ENCODE results near the gene EML2.
A peak's percentile ranks its signal among the peaks of the same experiment; 100 is the strongest.

EML2 gene

DNA sequence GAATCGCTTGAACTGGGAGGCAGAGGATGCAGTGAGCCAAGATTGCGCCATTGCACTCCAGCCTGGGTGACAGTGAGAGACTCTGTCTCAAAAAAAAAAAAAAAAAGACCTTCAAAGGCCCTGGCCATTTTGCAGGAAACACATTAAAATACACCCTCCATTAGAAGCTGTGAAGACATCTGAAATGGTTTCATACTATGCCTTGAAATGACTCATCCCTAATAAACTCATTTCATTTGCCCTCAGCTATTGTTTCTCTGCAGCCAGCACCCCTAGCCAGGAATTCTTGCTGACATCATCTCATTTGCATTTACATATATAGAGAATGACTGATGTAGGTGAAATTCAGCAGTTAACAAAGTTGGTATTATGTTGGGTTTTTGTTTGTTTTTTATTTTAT is 8.7 kb downstream of the EML2 start (continued):
- TF ChIP-seq, protein P1, sequence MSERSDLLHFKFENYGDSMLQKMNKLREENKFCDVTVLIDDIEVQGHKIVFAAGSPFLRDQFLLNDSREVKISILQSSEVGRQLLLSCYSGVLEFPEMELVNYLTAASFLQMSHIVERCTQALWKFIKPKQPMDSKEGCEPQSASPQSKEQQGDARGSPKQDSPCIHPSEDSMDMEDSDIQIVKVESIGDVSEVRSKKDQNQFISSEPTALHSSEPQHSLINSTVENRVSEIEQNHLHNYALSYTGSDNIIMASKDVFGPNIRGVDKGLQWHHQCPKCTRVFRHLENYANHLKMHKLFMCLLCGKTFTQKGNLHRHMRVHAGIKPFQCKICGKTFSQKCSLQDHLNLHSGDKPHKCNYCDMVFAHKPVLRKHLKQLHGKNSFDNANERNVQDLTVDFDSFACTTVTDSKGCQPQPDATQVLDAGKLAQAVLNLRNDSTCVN (tag by site-specific recombination; optimal IDR thresholded peaks at IDR 0.05), result no peak
- TF ChIP-seq KLF1 (tag by site-specific recombination; IDR thresholded peaks at IDR 0.05), result no peak; the same call in 1 of the 2 replicates
- TF ChIP-seq, protein P2, sequence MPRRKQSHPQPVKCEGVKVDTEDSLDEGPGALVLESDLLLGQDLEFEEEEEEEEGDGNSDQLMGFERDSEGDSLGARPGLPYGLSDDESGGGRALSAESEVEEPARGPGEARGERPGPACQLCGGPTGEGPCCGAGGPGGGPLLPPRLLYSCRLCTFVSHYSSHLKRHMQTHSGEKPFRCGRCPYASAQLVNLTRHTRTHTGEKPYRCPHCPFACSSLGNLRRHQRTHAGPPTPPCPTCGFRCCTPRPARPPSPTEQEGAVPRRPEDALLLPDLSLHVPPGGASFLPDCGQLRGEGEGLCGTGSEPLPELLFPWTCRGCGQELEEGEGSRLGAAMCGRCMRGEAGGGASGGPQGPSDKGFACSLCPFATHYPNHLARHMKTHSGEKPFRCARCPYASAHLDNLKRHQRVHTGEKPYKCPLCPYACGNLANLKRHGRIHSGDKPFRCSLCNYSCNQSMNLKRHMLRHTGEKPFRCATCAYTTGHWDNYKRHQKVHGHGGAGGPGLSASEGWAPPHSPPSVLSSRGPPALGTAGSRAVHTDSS (tag by site-specific recombination; IDR thresholded peaks at IDR 0.05), result no peak
- TF ChIP-seq, protein P3, sequence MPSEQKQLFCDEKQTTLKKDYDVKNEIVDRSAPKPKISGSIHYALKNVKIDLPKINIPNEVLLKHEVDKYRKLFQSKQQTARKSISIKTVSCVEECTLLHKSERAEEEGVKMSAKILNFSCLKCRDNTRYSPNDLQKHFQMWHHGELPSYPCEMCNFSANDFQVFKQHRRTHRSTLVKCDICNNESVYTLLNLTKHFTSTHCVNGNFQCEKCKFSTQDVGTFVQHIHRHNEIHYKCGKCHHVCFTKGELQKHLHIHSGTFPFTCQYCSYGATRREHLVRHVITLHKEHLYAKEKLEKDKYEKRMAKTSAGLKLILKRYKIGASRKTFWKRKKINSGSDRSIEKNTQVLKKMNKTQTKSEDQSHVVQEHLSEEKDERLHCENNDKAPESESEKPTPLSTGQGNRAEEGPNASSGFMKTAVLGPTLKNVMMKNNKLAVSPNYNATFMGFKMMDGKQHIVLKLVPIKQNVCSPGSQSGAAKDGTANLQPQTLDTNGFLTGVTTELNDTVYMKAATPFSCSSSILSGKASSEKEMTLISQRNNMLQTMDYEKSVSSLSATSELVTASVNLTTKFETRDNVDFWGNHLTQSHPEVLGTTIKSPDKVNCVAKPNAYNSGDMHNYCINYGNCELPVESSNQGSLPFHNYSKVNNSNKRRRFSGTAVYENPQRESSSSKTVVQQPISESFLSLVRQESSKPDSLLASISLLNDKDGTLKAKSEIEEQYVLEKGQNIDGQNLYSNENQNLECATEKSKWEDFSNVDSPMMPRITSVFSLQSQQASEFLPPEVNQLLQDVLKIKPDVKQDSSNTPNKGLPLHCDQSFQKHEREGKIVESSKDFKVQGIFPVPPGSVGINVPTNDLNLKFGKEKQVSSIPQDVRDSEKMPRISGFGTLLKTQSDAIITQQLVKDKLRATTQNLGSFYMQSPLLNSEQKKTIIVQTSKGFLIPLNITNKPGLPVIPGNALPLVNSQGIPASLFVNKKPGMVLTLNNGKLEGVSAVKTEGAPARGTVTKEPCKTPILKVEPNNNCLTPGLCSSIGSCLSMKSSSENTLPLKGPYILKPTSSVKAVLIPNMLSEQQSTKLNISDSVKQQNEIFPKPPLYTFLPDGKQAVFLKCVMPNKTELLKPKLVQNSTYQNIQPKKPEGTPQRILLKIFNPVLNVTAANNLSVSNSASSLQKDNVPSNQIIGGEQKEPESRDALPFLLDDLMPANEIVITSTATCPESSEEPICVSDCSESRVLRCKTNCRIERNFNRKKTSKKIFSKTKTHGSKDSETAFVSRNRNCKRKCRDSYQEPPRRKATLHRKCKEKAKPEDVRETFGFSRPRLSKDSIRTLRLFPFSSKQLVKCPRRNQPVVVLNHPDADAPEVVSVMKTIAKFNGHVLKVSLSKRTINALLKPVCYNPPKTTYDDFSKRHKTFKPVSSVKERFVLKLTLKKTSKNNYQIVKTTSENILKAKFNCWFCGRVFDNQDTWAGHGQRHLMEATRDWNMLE (tag by site-specific recombination; conservative IDR thresholded peaks at IDR 0.05; ENCODE audit: low read depth), result no peak
- peak; percentile 87 for TF ChIP-seq ZNF366 (tag by site-specific recombination; conservative IDR thresholded peaks at IDR 0.05)
- TF ChIP-seq, protein P4, sequence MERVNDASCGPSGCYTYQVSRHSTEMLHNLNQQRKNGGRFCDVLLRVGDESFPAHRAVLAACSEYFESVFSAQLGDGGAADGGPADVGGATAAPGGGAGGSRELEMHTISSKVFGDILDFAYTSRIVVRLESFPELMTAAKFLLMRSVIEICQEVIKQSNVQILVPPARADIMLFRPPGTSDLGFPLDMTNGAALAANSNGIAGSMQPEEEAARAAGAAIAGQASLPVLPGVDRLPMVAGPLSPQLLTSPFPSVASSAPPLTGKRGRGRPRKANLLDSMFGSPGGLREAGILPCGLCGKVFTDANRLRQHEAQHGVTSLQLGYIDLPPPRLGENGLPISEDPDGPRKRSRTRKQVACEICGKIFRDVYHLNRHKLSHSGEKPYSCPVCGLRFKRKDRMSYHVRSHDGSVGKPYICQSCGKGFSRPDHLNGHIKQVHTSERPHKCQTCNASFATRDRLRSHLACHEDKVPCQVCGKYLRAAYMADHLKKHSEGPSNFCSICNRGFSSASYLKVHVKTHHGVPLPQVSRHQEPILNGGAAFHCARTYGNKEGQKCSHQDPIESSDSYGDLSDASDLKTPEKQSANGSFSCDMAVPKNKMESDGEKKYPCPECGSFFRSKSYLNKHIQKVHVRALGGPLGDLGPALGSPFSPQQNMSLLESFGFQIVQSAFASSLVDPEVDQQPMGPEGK (tag by site-specific recombination; IDR thresholded peaks at IDR 0.05), result no peak
- no peak for TF ChIP-seq KLF7 (tag by site-specific recombination; IDR thresholded peaks at IDR 0.05; ENCODE audit: borderline replicate concordance)
- no peak for TF ChIP-seq TRIM28 (IDR thresholded peaks at IDR 0.05; ENCODE audit: borderline replicate concordance, low read length)
- TF ChIP-seq ZNF548 (tag by site-specific recombination; IDR thresholded peaks at IDR 0.05), result no peak
- no peak for TF ChIP-seq ZNF350 (tag by site-specific recombination; IDR thresholded peaks at IDR 0.05)
- TF ChIP-seq, protein P5, sequence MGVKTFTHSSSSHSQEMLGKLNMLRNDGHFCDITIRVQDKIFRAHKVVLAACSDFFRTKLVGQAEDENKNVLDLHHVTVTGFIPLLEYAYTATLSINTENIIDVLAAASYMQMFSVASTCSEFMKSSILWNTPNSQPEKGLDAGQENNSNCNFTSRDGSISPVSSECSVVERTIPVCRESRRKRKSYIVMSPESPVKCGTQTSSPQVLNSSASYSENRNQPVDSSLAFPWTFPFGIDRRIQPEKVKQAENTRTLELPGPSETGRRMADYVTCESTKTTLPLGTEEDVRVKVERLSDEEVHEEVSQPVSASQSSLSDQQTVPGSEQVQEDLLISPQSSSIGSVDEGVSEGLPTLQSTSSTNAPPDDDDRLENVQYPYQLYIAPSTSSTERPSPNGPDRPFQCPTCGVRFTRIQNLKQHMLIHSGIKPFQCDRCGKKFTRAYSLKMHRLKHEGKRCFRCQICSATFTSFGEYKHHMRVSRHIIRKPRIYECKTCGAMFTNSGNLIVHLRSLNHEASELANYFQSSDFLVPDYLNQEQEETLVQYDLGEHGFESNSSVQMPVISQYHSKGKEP (tag by site-specific recombination; IDR thresholded peaks at IDR 0.05), result 0 out of 2 replicates have a peak, but pooled peaks have one; percentile 60
- peak; percentile 50; the same call in 1 of the 2 replicates for TF ChIP-seq ZNF558 (tag by site-specific recombination; IDR thresholded peaks at IDR 0.05)
- TF ChIP-seq, protein P6, sequence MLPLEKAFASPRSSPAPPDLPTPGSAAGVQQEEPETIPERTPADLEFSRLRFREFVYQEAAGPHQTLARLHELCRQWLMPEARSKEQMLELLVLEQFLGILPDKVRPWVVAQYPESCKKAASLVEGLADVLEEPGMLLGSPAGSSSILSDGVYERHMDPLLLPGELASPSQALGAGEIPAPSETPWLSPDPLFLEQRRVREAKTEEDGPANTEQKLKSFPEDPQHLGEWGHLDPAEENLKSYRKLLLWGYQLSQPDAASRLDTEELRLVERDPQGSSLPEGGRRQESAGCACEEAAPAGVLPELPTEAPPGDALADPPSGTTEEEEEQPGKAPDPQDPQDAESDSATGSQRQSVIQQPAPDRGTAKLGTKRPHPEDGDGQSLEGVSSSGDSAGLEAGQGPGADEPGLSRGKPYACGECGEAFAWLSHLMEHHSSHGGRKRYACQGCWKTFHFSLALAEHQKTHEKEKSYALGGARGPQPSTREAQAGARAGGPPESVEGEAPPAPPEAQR (tag by site-specific recombination; IDR thresholded peaks at IDR 0.05), result no peak
- TF ChIP-seq, protein P7, sequence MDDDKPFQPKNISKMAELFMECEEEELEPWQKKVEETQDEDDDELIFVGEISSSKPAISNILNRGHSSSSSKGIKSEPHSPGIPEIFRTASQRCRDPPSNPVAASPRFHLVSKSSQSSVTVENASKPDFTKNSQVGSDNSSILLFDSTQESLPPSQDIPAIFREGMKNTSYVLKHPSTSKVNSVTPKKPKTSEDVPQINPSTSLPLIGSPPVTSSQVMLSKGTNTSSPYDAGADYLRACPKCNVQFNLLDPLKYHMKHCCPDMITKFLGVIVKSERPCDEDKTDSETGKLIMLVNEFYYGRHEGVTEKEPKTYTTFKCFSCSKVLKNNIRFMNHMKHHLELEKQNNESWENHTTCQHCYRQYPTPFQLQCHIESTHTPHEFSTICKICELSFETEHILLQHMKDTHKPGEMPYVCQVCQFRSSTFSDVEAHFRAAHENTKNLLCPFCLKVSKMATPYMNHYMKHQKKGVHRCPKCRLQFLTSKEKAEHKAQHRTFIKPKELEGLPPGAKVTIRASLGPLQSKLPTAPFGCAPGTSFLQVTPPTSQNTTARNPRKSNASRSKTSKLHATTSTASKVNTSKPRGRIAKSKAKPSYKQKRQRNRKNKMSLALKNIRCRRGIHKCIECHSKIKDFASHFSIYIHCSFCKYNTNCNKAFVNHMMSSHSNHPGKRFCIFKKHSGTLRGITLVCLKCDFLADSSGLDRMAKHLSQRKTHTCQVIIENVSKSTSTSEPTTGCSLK (tag by site-specific recombination; IDR thresholded peaks at IDR 0.05), result no peak
- TF ChIP-seq ZNF560 (tag by site-specific recombination; IDR thresholded peaks at IDR 0.05; ENCODE audit: borderline replicate concordance), result no peak
- TF ChIP-seq ZNF2 (tag by site-specific recombination; IDR thresholded peaks at IDR 0.05), result 0 out of 2 replicates have a peak, but pooled peaks have one; percentile 23
- peak; percentile 14; the same call in 1 of the 2 replicates for TF ChIP-seq ZNF324 (tag by site-specific recombination; IDR thresholded peaks at IDR 0.05)
- TF ChIP-seq ZNF571 (tag by site-specific recombination; IDR thresholded peaks at IDR 0.05), result no peak
- TF ChIP-seq HOXA7 (CRISPR knock-in tag; IDR thresholded peaks at IDR 0.05; ENCODE audit: borderline replicate concordance), result no peak
- no peak for TF ChIP-seq ZNF654 (tag by site-specific recombination; IDR thresholded peaks at IDR 0.05; ENCODE audit: low read depth)
- TF ChIP-seq ZBTB17 (tag by site-specific recombination; IDR thresholded peaks at IDR 0.05), result peak; percentile 61
- no peak for TF ChIP-seq ZBTB20 (tag by site-specific recombination; IDR thresholded peaks at IDR 0.05)
- TF ChIP-seq ZNF768 (tag by site-specific recombination; IDR thresholded peaks at IDR 0.05), result no peak
